Measurements from ENCODE around the gene MMP15.

GRCh38 chr16:58010886-58011285 is 14.7 kb upstream of the MMP15 start:
- TF ChIP-seq RCOR1 (IDR thresholded peaks at IDR 0.05; ENCODE audit: low read length) = no peak
- no peak for TF ChIP-seq CTCF (IDR thresholded peaks at IDR 0.05)
- TF ChIP-seq FOXJ3 (CRISPR knock-in tag; IDR thresholded peaks at IDR 0.05) = no peak
- TF ChIP-seq MAX (IDR thresholded peaks at IDR 0.05; ENCODE audit: low read depth) = no peak
- TF ChIP-seq RFX5 (IDR thresholded peaks at IDR 0.05; ENCODE audit: low read length) = no peak
